Thyroid gland (tissue), 4 donors: ENCODE data around the gene ARL3.

ENCODE experiments used
- CTCF ChIP-seq, 6 experiments: fragments of 200-600 bp in 3 of 6; fragments of 450-650 bp in 3 of 6; sonication (generic) in 3 of 6; IDR thresholded peaks; one replicate each; pipeline ENCODE4 v1.5.1; 2016 to 2019; ENCODE audit warnings: antibody characterized with exemption in 6 of 6, mild to moderate bottlenecking in 2 of 6, inconsistent platforms in 1 of 6, moderate library complexity in 1 of 6
- POLR2A ChIP-seq, 2 donors: fragments of 450-650 bp; IDR thresholded peaks; one replicate each; pipeline ENCODE4 v1.6.1; 2017; ENCODE audit warnings: antibody characterized with exemption in 2 of 2, mild to moderate bottlenecking in 2 of 2, moderate library complexity in 1 of 2

- TF ChIP-seq CTCF (IDR thresholded peaks at IDR 0.05): no peak
- TF ChIP-seq POLR2A (IDR thresholded peaks at IDR 0.05): no peak
Measured at GRCh38 chr10:102762401-102763015, 48.3 kb upstream of the ARL3 start.
